Smooth muscle cell (in vitro differentiated cells): ENCODE measurements around the gene BCAS3. TPM values are rescaled to one million over a fixed set of nuclear protein-coding genes. Genes with fewer than 3 reads are reported as not detected.
A peak's percentile ranks its signal among the peaks of the same experiment; 100 is the strongest.

ENCODE experiments used
- DNase-seq: peaks from one replicate; lab custom pipeline; 2025; ENCODE audit not compliant: unreplicated experiment; lab: John Stamatoyannopoulos, UW
- H2AFZ ChIP-seq: fragments of 200-600 bp; sonication (generic); 2 replicates; pipeline ENCODE4 v1.6.0; 2016; ENCODE audit warnings: antibody characterized with exemption, low read depth, mild to moderate bottlenecking
- H3F3A ChIP-seq: fragments of 200-600 bp; sonication (generic); 2 replicates; pipeline ENCODE4 v1.6.0; 2017; ENCODE audit warnings: antibody characterized with exemption, low read depth
- H3K27ac ChIP-seq: fragments of 200-600 bp; sonication (generic); 2 replicates; pipeline ENCODE4 v1.5.1; 2016; ENCODE audit warnings: low read depth, mild to moderate bottlenecking
- H3K27me3 ChIP-seq: fragments of 200-600 bp; sonication (generic); 2 replicates; pipeline ENCODE4 v1.6.1; 2016; ENCODE audit warnings: low read depth, mild to moderate bottlenecking
- H3K36me3 ChIP-seq: fragments of 200-600 bp; sonication (generic); 2 replicates; pipeline ENCODE4 v1.5.1; 2016; ENCODE audit warnings: low read depth
- H3K4me1 ChIP-seq: fragments of 200-600 bp; sonication (generic); 2 replicates; pipeline ENCODE4 v1.5.1; 2016; ENCODE audit warnings: low read depth
- H3K4me2 ChIP-seq: fragments of 200-600 bp; sonication (generic); 2 replicates; pipeline ENCODE4 v1.6.0; 2016; ENCODE audit warnings: mild to moderate bottlenecking
- H3K4me3 ChIP-seq: fragments of 200-600 bp; sonication (generic); 2 replicates; pipeline ENCODE4 v1.5.1; 2016; ENCODE audit warnings: mild to moderate bottlenecking
- H3K79me2 ChIP-seq: fragments of 200-600 bp; sonication (generic); 2 replicates; pipeline ENCODE4 v1.6.0; 2016; ENCODE audit warnings: low read depth, mild to moderate bottlenecking
- H3K9ac ChIP-seq: fragments of 200-600 bp; sonication (generic); 2 replicates; pipeline ENCODE4 v1.6.0; 2016; ENCODE audit warnings: low read depth
- H3K9me3 ChIP-seq: fragments of 200-600 bp; sonication (generic); replicated peaks from 2 replicates; pipeline ENCODE4 v1.5.1; 2016; ENCODE audit warnings: low read depth
- H4K20me1 ChIP-seq: fragments of 200-600 bp; sonication (generic); 2 replicates; pipeline ENCODE4 v1.6.0; 2016; ENCODE audit warnings: low read depth
- WGBS: methylation state at CpG from one replicate; pipeline ENCODE4 v1.1.7; 2016; ENCODE audit warnings: low lambda C conversion rate; 5-methylcytosine and 5-hydroxymethylcytosine counted together
- polyA plus RNA-seq: library from polyadenylated mRNA; unstranded; fragments of >200 nt; fragmentation: Nextera tagmentation; extraction: Ambion mirVana; gene quantifications from 2 replicates; pipeline ENCODE4 v1.2.1, GENCODE V29; 2016
- total RNA-seq: library from RNA; depleted of rRNA; stranded (reverse); fragments of >200 nt; gene quantifications from 2 replicates; pipeline ENCODE4 v1.2.3, GENCODE V29; 2014
- TF ChIP-seq, protein P1 (sequence below): fragments of 200-600 bp; sonication (generic); IDR thresholded peaks from 2 replicates; pipeline ENCODE4 v1.5.1; 2017; ENCODE audit warnings: borderline replicate concordance, mild to moderate bottlenecking, antibody characterized with exemption; ENCODE audit not compliant: insufficient read depth, poor library complexity, severe bottlenecking

Gene BCAS3
- total and polyA plus RNA-seq, 2 experiments from 2014 or later = 17.2 to 54.5 TPM

DNA sequence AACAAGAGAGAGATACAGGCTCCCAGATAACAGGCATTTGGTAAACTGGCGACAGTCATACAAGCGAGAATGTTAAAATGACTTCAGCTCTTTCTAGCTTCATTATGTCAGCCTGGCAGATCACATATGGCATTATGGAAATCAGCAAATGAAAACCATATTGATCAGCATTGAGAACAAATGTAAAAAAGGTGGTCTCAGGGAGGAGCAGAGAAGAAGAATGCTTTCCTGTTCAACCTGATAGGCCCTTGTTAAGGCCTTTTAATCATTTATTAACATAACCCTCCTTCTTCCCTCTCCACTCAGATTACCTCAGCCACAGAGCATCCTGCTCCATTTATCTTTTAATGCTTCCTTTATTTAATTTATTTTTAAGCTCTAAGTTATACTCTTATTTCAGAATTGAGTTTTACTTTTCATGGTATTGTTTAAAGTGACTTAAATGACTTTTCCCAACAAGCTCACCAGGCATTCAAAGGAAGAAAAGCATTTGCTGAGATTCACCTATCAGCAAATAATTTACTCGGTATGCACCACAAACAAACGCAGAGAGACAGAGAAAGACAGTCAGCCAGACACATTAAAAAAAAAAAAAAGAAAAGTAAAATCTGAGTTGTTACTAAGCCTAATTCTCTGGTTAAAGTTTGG is 478.1 kb downstream of the BCAS3 start:
- WGBS = 50% methylated on average over 4 of the region's 4 CpGs
- H3K79me2 ChIP-seq = no peaks in the 10 kb centered on the region
- no peaks in the 10 kb centered on the region for H3K27me3 ChIP-seq
- no peak for DNase-seq
- H4K20me1 ChIP-seq = no peaks in the 10 kb centered on the region
- peak overlapping the region; percentile 83 for H3K4me2 ChIP-seq
- H3K4me3 ChIP-seq = no peak overlapping the region
- H3K27ac ChIP-seq = peak overlapping the region; percentile 77
- no peaks in the 10 kb centered on the region for H3K36me3 ChIP-seq
- peaks cover 55% of the 10 kb centered on the region for H3K4me1 ChIP-seq
- no peaks in the 10 kb centered on the region for H3K9me3 ChIP-seq
- H3F3A ChIP-seq = no peaks in the 10 kb centered on the region
- H3K9ac ChIP-seq = no peak overlapping the region
- H2AFZ ChIP-seq = no peak overlapping the region
- TF ChIP-seq, protein P1, sequence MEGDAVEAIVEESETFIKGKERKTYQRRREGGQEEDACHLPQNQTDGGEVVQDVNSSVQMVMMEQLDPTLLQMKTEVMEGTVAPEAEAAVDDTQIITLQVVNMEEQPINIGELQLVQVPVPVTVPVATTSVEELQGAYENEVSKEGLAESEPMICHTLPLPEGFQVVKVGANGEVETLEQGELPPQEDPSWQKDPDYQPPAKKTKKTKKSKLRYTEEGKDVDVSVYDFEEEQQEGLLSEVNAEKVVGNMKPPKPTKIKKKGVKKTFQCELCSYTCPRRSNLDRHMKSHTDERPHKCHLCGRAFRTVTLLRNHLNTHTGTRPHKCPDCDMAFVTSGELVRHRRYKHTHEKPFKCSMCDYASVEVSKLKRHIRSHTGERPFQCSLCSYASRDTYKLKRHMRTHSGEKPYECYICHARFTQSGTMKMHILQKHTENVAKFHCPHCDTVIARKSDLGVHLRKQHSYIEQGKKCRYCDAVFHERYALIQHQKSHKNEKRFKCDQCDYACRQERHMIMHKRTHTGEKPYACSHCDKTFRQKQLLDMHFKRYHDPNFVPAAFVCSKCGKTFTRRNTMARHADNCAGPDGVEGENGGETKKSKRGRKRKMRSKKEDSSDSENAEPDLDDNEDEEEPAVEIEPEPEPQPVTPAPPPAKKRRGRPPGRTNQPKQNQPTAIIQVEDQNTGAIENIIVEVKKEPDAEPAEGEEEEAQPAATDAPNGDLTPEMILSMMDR = no peak

DNA sequence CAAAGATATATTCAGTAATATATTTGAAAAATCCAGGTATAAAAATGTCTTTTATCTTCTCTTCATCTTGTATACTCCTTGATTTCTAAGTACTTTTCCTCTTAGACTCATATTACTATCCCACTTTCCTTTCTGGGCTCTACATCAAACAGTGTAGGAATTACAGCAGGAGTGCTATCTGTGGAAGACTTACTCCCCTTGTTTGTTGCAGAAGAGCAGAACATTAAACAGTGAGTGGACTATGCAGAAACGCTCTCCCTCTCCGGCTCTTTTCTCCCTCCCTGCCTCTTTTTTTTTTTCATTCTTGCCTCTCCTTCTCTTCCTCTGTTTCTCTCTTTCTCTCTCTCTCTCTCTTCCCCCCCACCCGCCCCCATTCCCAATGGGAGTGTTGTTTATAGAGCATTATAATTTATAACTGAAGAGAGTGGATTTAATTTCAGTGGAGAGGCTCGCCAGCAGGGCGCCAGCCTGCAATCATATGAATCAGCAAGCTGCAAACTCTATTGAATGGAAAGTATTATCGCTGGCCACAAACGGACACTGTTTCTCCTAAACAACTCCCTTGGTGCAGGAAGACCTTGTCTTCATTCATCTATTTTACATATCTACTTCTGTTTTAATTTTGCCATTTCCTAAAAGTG is 479.7 kb downstream of the BCAS3 start:
- Histone ChIP-seq H2AFZ (no peak overlapping the region), H3K27ac (peak overlapping the region; percentile 77), H3K27me3 (no peaks in the 10 kb centered on the region), H3K36me3 (no peaks in the 10 kb centered on the region), H4K20me1 (no peaks in the 10 kb centered on the region), H3K9me3 (no peaks in the 10 kb centered on the region), H3K79me2 (no peaks in the 10 kb centered on the region), H3K4me3 (peak overlapping the region; percentile 38), H3K4me2 (peak overlapping the region; percentile 83), H3K9ac (peak overlapping the region; percentile 9), H3F3A (no peaks in the 10 kb centered on the region), H3K4me1 (peaks cover 65% of the 10 kb centered on the region)
- WGBS = 21% methylated on average over 6 of the region's 7 CpGs
- TF ChIP-seq, protein P1 = peak; percentile 6
- DNase-seq = no peak

DNA sequence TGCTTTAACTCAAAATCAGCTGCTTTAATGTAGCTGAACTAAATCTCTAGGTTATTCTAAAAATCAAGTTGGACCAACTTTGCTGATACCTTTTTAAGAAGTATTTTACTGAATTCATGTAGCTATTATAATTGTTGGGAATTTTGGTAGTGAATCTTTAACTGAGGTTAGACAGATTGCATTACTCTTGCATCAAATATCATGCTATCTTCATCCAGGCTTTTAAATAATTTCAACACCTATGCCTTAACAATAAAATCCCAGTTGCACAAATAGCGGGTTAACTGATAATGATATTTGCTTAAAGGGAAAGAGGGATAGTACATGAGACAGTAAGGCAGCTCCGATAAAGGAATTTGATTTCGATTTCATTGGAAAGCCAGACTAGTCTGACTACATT is 480.7 kb downstream of the BCAS3 start:
- no peak for DNase-seq
- 76% methylated on average over 3 of the region's 3 CpGs for WGBS
- peak overlapping the region; percentile 15 for H3K9ac ChIP-seq
- no peaks in the 10 kb centered on the region for H3K27me3 ChIP-seq
- peak overlapping the region; percentile 77 for H3K27ac ChIP-seq
- H3K4me3 ChIP-seq = peak overlapping the region; percentile 38
- H4K20me1 ChIP-seq = no peaks in the 10 kb centered on the region
- no peaks in the 10 kb centered on the region for H3K9me3 ChIP-seq
- TF ChIP-seq, protein P1 = no peak
- no peaks in the 10 kb centered on the region for H3F3A ChIP-seq
- no peak overlapping the region for H2AFZ ChIP-seq
- peaks cover 65% of the 10 kb centered on the region for H3K4me1 ChIP-seq
- H3K79me2 ChIP-seq = no peaks in the 10 kb centered on the region
- H3K4me2 ChIP-seq = peak overlapping the region; percentile 83
- no peaks in the 10 kb centered on the region for H3K36me3 ChIP-seq
